Pons (tissue), 1 donor: ENCODE measurements around the gene PCNX2.
"Not testable (repeated sequence)": the region's sequence is repeated elsewhere in the genome, so short reads cannot be mapped to it uniquely, and the experiment has no call there.

Source experiments
- DNase-seq: peaks from one replicate; pipeline ENCODE4 v3.0.0-alpha.2; 2016; ENCODE audit warnings: low spot score

The PCNX2 gene

DNA sequence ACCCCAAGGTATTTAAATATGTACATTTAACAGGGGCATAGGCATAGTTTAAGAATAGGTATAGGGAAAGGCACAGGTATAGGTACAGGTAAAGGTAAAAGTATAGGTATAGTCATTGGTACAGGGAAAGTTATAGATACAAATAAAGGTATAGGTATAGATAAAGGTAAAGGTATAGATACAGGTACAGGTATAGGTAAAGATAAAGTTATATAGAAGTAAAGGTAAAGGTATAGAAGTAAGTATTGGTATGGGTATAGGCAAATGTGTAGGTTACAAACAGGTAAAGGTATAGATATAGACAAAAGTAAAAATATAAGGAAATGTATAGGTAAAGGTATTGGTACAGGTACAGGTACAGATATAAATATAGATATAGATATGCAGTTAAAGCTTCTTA is 137.2 kb downstream of the PCNX2 start:
- no peak for DNase-seq

DNA sequence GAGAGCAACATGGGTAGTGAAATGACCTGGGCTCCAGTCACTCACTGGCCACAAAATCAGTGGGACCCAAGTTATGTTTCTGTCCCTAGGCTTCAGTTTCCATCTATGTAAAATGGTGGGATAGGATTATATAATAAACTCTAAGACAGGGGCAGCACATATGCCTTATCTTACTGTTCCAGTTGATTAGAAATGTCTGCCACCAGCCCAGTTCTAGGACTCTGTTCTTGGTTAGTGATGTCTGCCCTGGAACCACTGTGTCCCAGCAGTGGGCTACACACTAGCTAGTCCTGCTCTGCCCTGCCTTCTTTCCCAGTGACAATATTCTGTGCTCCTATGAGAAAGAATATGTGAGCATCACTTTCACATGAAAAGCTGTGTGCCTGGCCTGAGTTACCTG is 138.3 kb downstream of the PCNX2 start:
- DNase-seq: no peak

DNA sequence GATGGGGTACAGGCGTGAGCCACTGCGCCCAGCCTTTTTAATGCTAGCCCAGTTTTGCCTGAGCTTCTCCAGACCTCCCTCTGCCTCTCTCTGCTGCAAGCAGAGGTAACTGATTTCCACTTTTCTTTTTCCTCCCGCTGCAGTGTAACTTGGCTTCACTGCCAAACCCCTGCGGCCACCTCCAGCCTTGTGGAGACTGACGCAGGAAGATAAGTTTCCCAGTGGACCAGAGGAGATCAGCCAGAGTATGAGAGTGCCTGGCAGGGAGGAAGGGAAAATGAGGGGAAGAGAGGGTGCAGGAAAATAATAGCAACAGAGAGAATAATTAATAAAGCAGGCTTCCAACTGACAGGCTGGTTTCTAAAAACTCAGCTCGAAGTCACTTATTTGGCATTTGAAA is 143.7 kb downstream of the PCNX2 start:
- peak; percentile 9 for DNase-seq

GRCh38 chr1:233144434-233144833 is 151.1 kb downstream of the PCNX2 start:
- no peak for DNase-seq

- no peak for DNase-seq
Observed at GRCh38 chr1:233143241-233143640, 152.3 kb downstream of the PCNX2 start.

DNA sequence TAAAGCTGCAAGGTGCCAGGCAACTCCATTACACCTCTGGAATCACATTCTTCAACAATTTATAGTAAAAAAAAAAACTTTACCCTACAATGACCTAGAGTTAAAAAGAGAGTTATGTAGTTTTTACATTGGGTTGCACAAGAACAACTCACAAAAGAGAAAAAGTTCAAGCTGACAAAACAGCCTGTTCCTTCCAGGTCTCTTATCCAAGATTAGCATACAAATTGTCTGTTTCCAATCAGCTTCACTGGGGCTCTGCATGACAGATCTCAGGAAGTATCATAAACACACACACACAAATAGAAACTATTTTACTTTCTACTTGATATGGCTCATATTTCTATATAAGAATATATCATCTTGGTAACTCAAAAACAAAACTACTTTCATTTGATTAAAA is 154.6 kb downstream of the PCNX2 start:
- DNase-seq: no peak

- DNase-seq: no peak
Observed at GRCh38 chr1:233140499-233140898, 155.0 kb downstream of the PCNX2 start.

DNA sequence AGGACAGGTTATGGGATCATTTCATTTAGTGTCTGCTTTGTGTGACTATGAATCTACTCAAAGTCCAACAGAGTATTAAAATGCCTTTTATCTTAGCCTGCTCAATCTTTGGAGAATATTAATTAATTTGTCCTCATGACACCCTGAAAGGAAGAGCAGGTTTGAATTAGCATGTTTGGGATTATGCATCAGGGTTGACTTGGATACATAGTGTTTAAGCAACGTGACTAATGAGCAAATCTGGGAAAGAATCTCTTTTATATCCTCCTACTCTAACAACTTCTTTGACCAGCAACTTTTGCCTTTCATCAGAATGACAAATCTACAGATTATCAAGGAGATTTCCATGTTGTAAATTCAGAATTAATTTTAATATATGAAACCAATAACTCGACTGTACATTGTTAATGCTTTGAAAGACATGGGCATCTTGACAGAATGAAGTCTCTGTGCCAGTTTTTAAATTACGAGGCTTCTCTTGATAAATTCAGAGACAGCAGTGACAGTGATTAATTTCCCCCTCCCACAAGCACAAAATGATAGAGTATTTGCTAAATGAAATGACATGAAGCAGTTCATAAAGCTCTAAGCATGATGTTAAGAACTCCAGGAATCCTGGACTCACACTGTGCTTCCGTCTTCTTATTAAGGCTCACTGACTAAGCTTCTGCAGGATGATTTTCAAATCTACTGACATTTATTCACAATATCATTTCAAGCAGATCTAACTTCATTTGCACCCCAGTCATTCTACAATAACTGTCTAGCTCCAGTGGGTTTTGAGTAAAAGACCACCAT is 156.5 kb downstream of the PCNX2 start:
- no peak for DNase-seq

GRCh38 chr1:233135833-233136232 is 159.7 kb downstream of the PCNX2 start:
- no peak for DNase-seq

GRCh38 chr1:233132445-233132844 is 163.1 kb downstream of the PCNX2 start:
- no peak for DNase-seq

GRCh38 chr1:233129031-233129430 is 166.5 kb downstream of the PCNX2 start:
- not testable (repeated sequence) for DNase-seq

DNA sequence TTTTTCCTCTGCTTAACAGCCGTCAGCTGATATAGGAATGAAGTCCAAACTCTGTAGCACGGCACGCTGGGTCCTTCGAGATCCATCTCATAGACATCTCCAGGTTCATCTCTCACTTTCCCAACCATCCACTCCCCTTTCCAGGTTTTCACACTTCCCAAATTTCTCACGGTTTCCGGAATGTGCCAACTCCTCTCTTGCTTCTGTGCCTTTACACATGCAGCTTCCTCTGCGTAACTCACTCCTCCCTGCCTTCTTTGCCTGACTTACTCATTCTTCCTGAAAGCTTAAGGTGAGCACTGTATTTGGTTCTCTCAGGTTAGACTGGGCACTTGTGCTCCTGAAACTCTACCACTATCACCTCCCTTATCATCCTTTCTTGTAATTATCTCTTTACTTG is 168.4 kb downstream of the PCNX2 start:
- no peak for DNase-seq

GRCh38 chr1:233122779-233123178 is 172.7 kb downstream of the PCNX2 start:
- no peak for DNase-seq

DNA sequence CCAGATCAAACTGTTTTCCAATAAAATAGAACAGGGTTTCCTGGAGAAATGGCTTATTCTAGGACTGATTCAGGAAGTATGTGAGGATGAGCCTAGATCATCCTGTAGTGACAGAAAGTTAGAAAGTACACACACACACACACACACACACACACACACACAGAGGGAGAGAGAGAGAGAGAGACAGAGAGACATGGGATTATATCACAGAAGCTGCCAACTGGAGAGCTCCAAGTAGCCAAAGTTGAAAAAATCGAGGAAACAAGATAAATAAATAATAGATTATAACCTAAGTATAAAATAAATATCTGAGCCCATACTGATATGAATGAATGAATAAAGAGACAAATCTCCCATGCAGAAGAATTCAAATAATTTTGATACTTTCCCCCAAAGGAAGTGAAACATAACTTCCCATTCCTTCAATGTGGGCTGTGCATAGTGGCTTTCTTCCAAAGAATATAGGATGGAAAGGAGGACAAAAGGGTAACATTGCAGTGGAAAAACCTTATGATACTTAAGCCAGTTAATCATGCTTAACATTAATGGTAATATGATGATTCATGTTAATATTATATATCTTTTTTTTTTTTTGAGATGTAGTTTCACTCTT is 173.5 kb downstream of the PCNX2 start:
- no peak for DNase-seq

DNA sequence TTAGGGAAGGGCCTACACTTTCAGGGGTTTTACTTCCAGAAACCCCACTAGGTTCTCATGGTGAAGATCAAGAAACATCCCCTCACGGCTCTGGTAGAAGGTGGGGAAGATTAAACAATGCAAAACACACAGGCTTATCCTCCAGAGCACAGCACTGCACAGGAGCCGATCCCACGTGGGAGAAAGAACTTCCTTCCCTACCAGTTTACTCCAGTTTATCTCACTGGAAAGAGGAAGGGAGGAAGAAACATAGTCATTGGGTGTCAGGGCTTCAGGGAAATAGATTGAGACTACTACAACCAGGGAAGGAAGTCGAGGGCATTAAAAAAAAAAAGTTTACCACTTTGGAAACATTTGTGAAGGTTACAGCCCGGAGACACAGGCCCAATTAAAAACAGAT is 180.7 kb downstream of the PCNX2 start:
- peak; percentile 58 for DNase-seq

- no peak for DNase-seq
Observed at GRCh38 chr1:233114159-233114558, 181.4 kb downstream of the PCNX2 start.

DNA sequence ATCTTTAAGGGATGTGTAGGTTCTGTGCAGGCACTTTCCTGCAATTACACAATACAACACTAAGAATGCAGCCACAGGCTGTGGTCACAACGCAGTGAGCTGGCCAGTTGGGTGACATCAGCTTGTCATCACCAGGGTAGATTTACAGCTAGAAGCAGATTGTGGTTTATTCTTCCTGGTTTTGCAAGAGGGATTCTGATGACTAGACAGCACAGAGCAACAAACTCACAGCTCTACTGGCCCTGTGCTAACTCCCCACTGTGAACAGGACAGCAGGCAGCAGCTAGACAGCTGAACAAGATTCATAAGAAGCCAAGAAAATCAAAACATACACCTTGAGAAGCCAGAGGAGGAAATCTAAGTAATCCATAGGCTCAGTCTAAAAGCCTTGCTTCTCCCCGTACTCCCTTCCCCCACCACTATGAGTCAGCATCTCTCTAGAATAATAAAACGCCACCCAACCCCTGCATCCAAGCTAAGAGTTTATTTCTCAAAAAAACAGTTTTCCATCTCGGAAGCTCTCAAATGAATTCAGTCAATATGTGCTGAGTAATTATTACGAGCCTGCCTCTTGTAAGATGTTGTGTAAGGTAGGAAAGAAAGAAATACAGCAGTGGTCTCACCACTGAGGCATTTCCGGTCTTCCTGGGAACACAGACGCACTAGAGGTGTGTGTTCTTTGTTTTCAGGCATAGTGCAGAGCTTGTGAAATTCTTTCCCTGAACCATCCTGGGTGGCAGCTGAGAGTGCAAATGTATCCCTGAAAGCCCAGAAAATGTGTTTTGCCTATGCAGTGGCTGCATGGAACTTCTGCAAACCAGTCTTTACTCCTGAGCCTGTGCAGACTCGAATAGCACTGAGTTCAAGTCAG is 182.3 kb downstream of the PCNX2 start:
- peak; percentile 86 for DNase-seq

DNA sequence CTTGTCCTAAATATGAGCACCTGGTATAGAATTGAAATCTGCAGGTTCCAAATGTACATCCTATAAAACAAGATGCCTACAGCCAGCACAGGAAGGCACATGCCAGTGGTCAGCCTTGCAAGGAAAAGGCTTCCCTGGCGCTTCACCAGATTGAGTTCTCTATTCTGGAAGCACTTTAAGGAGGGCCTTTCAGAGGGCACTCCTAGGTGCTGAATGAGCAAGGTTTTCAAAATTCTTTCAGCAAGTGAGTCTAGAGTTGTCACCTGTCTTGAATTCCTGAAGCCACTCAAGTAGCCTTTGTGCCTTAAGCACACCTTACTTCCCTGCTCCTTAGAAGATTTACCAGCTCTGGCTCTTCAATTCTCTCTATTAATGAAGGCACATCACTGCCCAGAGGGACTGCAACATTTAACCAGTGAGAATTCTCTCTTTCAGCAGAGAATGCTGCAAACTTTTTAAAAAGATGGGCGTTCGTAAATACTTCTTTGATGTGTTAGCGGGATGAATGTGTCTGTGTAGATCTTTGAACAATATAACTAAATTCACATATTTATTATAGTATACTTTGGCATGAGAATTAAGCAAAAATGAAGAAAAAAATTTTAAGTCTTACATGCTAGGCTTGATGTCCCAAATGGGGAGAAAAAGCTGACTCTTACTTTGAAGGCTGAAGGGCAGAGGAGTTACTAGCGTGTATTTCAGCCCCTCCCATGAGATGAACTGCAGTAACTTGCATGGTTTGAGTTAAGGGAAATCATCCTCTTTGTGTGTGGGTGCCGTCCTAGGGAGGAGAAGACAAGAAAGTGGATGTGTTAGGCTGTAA is 183.1 kb downstream of the PCNX2 start:
- DNase-seq: no peak

- no peak for DNase-seq
Observed at GRCh38 chr1:233111731-233112130, 183.8 kb downstream of the PCNX2 start.

GRCh38 chr1:233109096-233109495 is 186.4 kb downstream of the PCNX2 start:
- DNase-seq: no peak

- DNase-seq: peak; percentile 14
Observed at GRCh38 chr1:233107716-233108130, 187.8 kb downstream of the PCNX2 start.

DNA sequence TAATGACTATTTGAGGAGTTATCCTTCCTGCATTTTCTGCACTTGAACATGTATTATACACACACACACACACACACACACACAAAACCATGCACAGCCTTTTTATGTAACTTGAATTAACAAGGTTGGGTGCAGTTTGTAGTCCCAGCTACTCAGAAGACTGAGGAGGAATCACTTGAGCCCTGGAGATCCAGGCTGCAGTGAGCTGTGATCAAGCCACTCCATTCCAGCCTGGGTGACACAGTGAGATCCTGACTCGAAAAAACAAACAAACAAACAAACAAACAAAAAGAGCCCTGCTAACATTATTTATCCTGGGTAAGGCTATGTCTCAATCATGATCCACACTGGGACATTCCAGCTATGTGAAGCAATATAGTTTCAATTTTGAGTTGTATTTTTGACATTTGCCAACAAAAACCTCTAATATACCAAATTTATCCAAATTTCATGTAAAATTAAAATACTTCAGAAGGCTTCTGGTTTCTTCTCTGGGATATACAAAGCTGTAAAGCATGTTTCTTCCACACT is 188.3 kb downstream of the PCNX2 start:
- no peak for DNase-seq
